22Rv1 (cell line): ENCODE results near the gene REPS1.

ENCODE experiments used
- ZFX ChIP-seq: fragments of 450-650 bp; IDR thresholded peaks from 2 replicates; pipeline ENCODE4 v1.6.1; 2017; ENCODE audit warnings: antibody characterized with exemption, borderline replicate concordance
- TF ChIP-seq, protein P1 (sequence below): fragments of 450-650 bp; IDR thresholded peaks from 2 replicates; pipeline ENCODE4 v1.5.1; 2017; ENCODE audit warnings: mild to moderate bottlenecking

DNA sequence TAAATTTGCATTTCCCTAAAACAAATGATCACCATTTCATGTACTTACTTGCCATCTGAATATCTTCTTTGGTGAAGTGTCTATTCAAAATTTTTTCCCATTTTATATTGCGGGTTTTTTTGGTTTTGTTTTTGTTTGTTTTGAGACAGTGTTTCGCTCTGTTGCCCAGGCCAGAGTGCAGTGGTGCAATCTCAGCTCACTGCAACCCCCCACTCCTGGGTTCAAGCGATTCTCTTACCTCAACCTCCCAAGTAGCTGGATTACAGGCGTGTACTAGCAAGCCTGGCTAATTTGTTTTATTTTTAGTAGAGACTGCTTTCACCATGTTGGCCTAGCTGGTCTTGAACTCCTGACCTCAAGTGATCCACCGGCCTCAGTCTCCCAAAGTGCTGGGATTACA is 9.1 kb upstream of the REPS1 start:
- TF ChIP-seq, protein P1, sequence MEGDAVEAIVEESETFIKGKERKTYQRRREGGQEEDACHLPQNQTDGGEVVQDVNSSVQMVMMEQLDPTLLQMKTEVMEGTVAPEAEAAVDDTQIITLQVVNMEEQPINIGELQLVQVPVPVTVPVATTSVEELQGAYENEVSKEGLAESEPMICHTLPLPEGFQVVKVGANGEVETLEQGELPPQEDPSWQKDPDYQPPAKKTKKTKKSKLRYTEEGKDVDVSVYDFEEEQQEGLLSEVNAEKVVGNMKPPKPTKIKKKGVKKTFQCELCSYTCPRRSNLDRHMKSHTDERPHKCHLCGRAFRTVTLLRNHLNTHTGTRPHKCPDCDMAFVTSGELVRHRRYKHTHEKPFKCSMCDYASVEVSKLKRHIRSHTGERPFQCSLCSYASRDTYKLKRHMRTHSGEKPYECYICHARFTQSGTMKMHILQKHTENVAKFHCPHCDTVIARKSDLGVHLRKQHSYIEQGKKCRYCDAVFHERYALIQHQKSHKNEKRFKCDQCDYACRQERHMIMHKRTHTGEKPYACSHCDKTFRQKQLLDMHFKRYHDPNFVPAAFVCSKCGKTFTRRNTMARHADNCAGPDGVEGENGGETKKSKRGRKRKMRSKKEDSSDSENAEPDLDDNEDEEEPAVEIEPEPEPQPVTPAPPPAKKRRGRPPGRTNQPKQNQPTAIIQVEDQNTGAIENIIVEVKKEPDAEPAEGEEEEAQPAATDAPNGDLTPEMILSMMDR, result no peak
- no peak for TF ChIP-seq ZFX
